GM10847 (cell line): ENCODE data around the gene TRPV4.

Experiments
- POLR2A ChIP-seq: IDR thresholded peaks from 2 replicates; pipeline ENCODE4 v1.6.1; 2011; ENCODE audit not compliant: insufficient read length; ENCODE audit errors: extremely low read depth

The TRPV4 gene

GRCh38 chr12:109835827-109836226, 2.6 kb upstream of the TRPV4 start:
- no peak for TF ChIP-seq POLR2A

DNA sequence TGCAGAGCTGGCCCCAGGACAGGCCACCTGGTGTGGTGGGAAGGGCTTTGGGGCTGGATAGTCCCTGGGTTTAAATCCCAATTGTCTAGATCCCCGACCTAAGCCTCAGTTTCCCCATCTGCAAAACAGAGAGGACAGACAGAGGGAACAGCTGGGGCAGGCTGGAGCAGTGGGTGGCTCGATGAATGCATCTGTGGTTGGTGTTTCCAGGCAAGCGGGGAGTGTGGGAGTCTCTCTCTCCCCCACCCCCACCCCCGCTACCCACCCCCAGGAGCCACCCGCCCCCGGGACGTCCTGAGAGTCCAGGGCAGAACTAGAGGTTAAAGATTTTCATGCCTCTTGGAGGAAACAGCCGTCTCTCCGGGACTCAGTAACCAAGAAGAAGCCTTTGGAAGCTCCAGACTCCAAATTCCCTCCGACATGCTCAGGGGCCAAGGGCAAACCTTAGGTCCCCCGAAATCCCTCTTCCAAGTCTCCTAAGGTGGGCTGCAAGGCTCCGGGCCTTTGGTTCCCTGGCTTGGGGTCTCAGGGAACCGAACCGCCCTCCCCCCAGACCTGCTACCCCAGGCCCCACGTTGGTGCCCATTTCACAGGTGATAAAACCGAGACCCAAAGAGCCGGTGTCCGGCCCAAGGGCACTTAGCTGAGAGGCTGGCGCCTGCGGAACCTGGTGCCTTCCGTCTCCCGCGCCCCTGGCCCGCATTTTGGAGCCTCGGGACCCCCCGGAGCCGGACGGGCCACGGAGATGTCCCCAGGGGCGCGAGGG, 474 bp downstream of the TRPV4 start:
- no peak for TF ChIP-seq POLR2A

DNA sequence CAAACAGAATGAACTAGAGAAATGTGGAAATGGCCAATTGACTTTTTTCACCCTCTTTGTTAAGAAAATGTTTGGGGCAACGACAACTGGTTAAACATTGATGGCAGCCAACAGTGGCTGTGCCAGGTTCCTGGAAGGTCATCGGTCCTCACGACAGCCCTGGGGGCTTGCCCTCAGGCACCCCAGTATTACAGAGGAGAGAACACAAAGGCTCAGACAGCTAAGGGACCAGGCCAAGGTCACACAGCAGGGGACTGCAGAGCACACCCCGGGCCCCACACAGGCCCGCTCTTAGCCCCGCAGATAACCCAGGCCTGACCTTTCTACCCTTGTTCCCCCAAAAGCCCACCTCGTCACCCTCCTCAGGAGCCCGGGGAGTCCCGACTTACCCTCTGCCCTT, 1.3 kb downstream of the TRPV4 start:
- no peak for TF ChIP-seq POLR2A

GRCh38 chr12:109831365-109831764, 1.8 kb downstream of the TRPV4 start:
- no peak for TF ChIP-seq POLR2A

GRCh38 chr12:109830718-109831117, 2.5 kb downstream of the TRPV4 start:
- no peak for TF ChIP-seq POLR2A

- no peak for TF ChIP-seq POLR2A
Observed at GRCh38 chr12:109830267-109830666, 2.9 kb downstream of the TRPV4 start.

DNA sequence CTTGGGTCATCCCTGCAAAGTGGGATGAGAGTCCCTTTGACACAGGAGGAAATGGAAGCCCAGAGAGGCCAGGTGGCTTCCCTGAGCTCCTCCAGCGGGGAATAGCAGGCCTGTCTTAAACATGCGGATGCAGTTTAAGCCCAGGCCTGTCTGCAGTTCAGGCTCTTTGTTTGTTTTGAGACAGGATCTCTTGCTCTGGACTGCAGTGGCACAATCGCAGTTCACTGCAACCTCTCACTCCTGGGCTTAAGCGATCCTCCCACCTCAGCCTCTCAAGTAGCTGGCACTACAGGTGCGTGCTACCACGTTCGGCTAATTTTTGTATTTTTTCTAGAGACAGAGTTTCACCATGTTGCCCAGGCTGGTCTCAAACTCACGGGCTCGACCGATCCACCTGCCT, 3.5 kb downstream of the TRPV4 start:
- TF ChIP-seq POLR2A: no peak

DNA sequence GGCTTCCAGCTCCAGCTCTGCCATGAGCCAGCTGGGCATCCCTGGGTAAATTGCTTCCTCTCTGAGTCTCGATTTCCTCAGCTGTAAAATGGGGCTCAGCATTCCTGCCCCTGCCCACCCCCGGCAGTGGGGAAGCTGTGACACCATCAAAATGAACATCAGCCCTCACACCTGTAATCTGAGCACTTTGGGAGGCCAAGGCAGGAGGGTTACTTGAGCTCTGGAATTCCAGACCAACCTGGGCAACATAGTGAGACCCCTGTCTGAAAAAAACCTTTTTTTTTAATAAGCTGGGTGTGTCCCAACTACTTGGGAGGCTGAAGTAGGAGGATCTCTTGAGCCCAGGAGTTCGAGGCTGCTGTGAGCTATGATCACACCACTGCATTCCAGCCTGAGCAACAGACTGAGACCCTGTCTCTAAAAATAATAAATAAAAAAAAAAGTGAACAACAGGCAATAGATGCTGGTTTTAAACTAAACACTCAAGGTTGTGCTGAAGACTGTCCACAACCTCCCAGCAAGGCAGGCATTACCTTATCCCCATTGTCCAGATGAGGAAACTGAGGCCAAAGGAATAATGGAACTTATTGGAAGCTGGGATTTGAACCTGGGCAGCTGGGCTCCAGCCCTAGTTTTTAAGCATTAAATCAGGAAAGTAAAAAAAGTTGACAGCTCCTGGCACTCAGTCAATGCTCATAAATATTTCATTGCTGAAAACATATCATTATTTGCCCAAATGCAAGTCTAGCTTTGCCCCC, 4.3 kb downstream of the TRPV4 start:
- TF ChIP-seq POLR2A: no peak

DNA sequence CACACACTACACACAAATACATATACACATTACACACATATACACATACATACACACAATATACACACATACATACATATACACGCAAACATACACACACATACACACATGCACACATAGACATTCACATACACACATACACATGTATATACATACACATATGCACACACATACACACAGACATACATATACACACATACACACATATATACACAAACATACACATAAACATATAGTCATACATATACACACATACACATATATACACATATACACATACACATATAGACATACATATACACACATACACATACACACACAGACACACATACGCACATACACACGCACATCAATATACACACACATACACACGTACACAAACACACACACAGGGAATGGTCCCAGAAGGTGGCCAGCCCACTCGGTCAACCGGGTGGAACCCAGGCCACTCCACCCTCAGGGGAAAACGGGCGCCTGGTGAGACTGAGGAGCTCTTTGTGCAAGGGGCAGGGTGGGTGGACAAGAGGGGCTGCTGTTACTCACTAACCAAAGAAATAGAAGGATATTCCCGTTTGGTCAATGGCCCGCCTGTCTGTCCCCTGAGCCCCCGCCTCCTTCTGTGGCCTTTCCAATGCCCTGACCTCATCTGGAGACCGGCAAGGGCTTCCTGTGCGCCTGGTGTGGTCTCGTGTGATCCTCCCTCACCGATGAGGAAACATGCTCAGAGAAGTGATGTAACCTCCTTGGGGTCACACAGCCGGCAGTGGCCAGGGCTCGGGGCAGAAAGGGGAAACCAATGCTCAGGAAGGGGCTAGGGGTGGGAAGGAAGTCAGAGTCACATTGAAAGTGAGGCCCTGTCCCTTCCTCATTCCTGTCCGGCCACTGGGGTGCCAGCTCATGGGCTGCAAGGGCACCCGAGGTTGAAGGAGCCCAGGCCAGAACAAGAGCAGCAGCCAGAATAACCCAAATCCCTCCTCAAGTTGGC, 5.3 kb downstream of the TRPV4 start:
- no peak for TF ChIP-seq POLR2A

DNA sequence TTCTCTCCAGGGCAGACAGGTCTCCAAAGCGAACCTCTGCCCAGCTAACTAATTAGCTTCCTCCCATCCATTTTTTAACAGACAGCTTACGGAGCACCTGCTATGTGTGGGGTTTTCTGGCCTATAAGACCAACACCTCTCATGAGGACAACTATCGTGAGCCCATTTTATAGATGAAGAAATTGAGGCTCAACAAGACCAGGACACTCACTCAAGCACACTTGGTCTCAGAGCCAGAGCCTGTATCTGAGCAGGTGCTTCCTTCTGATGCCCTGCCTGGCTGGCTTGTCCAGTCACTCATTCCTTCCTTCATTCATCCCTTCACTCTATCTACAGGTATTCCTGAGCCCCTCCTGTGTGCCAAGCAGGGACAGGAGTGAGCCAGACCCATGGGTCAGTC, 6.1 kb downstream of the TRPV4 start:
- TF ChIP-seq POLR2A: no peak

DNA sequence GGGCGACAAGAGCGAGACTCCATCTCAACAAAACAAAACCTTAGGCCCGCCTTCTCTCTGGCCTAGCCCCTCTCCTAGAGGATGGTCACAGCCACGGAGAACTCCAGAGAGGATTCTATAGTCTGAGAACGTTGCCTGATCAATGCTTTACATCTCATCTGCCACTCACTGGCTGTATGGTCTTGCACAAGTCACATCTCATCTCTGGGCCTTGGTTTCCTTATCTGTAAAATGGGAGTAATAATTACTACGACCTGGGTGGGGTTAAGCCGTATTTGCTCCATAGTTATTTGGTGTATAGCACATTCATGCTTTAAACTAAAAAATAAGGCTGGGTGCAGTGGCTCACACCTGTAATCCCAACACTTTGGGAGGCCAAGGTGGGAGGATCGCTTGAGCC, 8.5 kb downstream of the TRPV4 start:
- no peak for TF ChIP-seq POLR2A

DNA sequence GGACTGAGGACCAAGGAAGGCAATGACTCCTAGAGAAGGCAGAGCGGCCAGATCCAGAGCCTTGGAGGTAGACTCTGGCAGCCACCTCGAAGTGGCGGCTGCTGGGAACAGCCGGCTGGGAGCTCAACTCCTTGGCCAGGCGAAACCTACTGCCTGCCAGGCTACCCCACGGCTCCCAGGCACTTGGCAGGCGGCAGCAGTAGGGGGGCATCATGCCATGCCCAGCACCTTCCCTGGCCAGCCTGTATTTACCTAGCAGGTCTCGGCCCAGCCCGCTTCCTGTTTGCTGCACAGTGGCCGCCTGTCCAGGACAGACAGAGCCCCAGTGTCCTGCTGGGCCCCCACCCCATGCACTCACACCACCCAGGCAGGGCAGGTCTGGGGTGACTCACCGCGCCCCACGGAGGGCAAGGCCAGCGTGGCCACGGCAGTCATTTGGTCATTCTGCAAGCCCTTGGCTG, 10.2 kb downstream of the TRPV4 start:
- no peak for TF ChIP-seq POLR2A

GRCh38 chr12:109822416-109822815, 10.8 kb downstream of the TRPV4 start:
- TF ChIP-seq POLR2A: no peak

- TF ChIP-seq POLR2A: no peak
Observed at GRCh38 chr12:109821968-109822367, 11.2 kb downstream of the TRPV4 start.

DNA sequence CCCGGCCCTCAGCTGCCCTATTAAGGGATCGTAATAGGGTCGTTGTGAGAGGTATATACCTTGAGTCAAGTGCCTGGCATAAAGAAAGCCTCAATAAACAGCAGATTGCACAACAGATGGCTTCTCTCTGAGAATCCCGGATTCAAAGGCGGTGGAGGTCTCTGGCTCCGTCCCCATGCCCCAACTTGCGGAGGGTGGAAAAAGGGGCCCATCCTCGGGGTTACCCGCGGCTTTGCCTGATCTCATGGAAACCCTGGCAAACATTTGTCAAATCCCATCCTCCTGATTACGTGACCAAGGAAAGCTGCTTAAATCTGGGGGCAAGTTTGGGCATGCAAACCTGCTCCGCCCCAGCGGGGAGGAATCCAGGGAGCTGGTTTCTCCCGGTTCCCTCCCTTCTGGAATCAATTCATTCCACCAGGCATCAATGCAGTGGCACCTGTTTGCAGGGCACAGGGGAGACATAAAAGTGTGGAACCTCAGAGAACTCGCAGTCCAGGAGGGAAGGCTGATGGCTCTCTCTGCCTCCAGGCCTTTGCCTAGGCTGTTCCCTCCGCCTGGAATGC, 12.3 kb downstream of the TRPV4 start:
- TF ChIP-seq POLR2A: no peak

GRCh38 chr12:109818905-109819500, 14.2 kb downstream of the TRPV4 start:
- TF ChIP-seq POLR2A: no peak
